CD4-positive, alpha-beta T cell treated with Interleukin-6 for 4 hours (primary cell): ENCODE results near the gene TP53BP2.
A peak's percentile ranks its signal among the peaks of the same experiment; 100 is the strongest.

Source experiments
- DNase-seq: peaks from one replicate; pipeline ENCODE4 v3.0.0-alpha.2; 2020; ENCODE audit warnings: mixed read lengths

TP53BP2 gene

GRCh38 chr1:223788746-223789415 lies 56.9 kb downstream of the TP53BP2 start:
- no peak for DNase-seq

GRCh38 chr1:223785808-223786207 lies 59.9 kb downstream of the TP53BP2 start:
- DNase-seq, result no peak

- DNase-seq, result no peak
Measured at GRCh38 chr1:223784541-223784940, 61.2 kb downstream of the TP53BP2 start.

- no peak for DNase-seq
Measured at GRCh38 chr1:223783676-223784075, 62.1 kb downstream of the TP53BP2 start.

GRCh38 chr1:223780949-223781348 lies 64.8 kb downstream of the TP53BP2 start:
- no peak for DNase-seq

- DNase-seq, result no peak
Measured at GRCh38 chr1:223780318-223780717, 65.4 kb downstream of the TP53BP2 start.

GRCh38 chr1:223776826-223777454 lies 68.8 kb downstream of the TP53BP2 start:
- DNase-seq, result no peak

GRCh38 chr1:223776075-223776814 lies 69.5 kb downstream of the TP53BP2 start:
- peak; percentile 62 for DNase-seq

- no peak for DNase-seq
Measured at GRCh38 chr1:223775711-223776074, 70.1 kb downstream of the TP53BP2 start.

- DNase-seq, result no peak
Measured at GRCh38 chr1:223775054-223775453, 70.7 kb downstream of the TP53BP2 start.

- DNase-seq, result no peak
Measured at GRCh38 chr1:223774134-223774814, 71.5 kb downstream of the TP53BP2 start.

GRCh38 chr1:223772771-223773160 lies 73.0 kb downstream of the TP53BP2 start:
- no peak for DNase-seq

GRCh38 chr1:223771814-223772770 lies 73.7 kb downstream of the TP53BP2 start:
- DNase-seq, result no peak

- DNase-seq, result no peak
Measured at GRCh38 chr1:223771469-223771813, 74.3 kb downstream of the TP53BP2 start.

GRCh38 chr1:223770621-223771315 lies 75.0 kb downstream of the TP53BP2 start:
- no peak for DNase-seq

GRCh38 chr1:223765719-223766340 lies 79.9 kb downstream of the TP53BP2 start:
- no peak for DNase-seq

GRCh38 chr1:223765036-223765718 lies 80.6 kb downstream of the TP53BP2 start:
- no peak for DNase-seq

- no peak for DNase-seq
Measured at GRCh38 chr1:223763881-223764280, 81.9 kb downstream of the TP53BP2 start.

- no peak for DNase-seq
Measured at GRCh38 chr1:223763251-223763650, 82.5 kb downstream of the TP53BP2 start.

GRCh38 chr1:223761411-223761810 lies 84.3 kb downstream of the TP53BP2 start:
- no peak for DNase-seq

- no peak for DNase-seq
Measured at GRCh38 chr1:223760833-223761232, 84.9 kb downstream of the TP53BP2 start.
